K562 (cell line): ENCODE results near the gene DCUN1D2. TPM values are rescaled to one million over a fixed set of nuclear protein-coding genes. Genes with fewer than 3 reads are reported as not detected.

Experiments used
- E2F4 ChIP-seq: sonication (generic); formaldehyde crosslinking; IDR thresholded peaks from 2 replicates; pipeline ENCODE4 v1.8.0; 2022; ENCODE audit warnings: mild to moderate bottlenecking, low read depth, missing genetic modification reagents
- E2F5 ChIP-seq: sonication (generic); formaldehyde crosslinking; IDR thresholded peaks from 2 replicates; pipeline ENCODE4 v1.8.0; 2022; ENCODE audit warnings: mild to moderate bottlenecking, missing genetic modification reagents
- GATA2 ChIP-seq: sonication (generic); formaldehyde crosslinking; IDR thresholded peaks from 2 replicates; pipeline ENCODE4 v1.4.0; 2020; ENCODE audit warnings: mild to moderate bottlenecking, missing genetic modification reagents
- GTF3C2 ChIP-seq: IDR thresholded peaks from 3 replicates; pipeline ENCODE4 v1.6.1; 2011; ENCODE audit warnings: borderline replicate concordance, mild to moderate bottlenecking, moderate library complexity; ENCODE audit not compliant: insufficient read length; ENCODE audit errors: extremely low read depth
- KDM1A ChIP-seq, 2 experiments: fragments of 450-650 bp; IDR thresholded peaks; 2 replicates each; pipeline ENCODE4 v1.6.1; 2016; ENCODE audit warnings: mild to moderate bottlenecking in 2 of 2
- MAFF ChIP-seq: IDR thresholded peaks from 2 replicates; pipeline ENCODE4 v1.6.1; 2012; ENCODE audit warnings: low read length, improper control_type of control experiment
- NR2F6 ChIP-seq: fragments of 450-650 bp; formaldehyde crosslinking; IDR thresholded peaks from 2 replicates; pipeline ENCODE4 v1.4.0; 2020; ENCODE audit warnings: mild to moderate bottlenecking
- PHB2 ChIP-seq: fragments of 450-650 bp; IDR thresholded peaks from 2 replicates; pipeline ENCODE4 v1.6.1; 2017; ENCODE audit warnings: low read depth
- RHOXF2B ChIP-seq: fragments of 250-450 bp; sonication (Bioruptor Pico); conservative IDR thresholded peaks from 2 replicates; pipeline ENCODE4 v1.5.1; 2021
- SMAD4 ChIP-seq: fragments of 250-450 bp; sonication (Bioruptor Pico); conservative IDR thresholded peaks from 2 replicates; pipeline ENCODE4 v1.8.0; 2021; ENCODE audit warnings: inconsistent platforms, mild to moderate bottlenecking, moderate library complexity
- TSHZ1 ChIP-seq: fragments of 250-450 bp; sonication (Bioruptor Pico); IDR thresholded peaks from 2 replicates; pipeline ENCODE4 v1.4.0; 2020; ENCODE audit warnings: mild to moderate bottlenecking, moderate library complexity
- ZNF445 ChIP-seq: fragments of 250-450 bp; sonication (Bioruptor Pico); IDR thresholded peaks from 2 replicates; pipeline ENCODE4 v1.4.0; 2020; ENCODE audit warnings: low read depth, mild to moderate bottlenecking, moderate library complexity
- ZNF592 ChIP-seq: fragments of 450-650 bp; IDR thresholded peaks from 2 replicates; pipeline ENCODE4 v1.6.1; 2017; ENCODE audit warnings: antibody characterized with exemption, mild to moderate bottlenecking
- polyA plus RNA-seq, 8 experiments: library from polyadenylated mRNA; depleted of rRNA in 4 of 8; stranded (reverse) in 5 of 8; unstranded in 3 of 8; fragments of >200 nt; fragmentation: Nextera tagmentation in 2 of 8; fragmentation: Illumina TruSeq in 1 of 8; extraction: Ambion mirVana in 2 of 8; extraction: Trizol in 1 of 8; gene quantifications; 2 replicates each; pipeline versions ENCODE4 v1.2.1 to v1.2.3, GENCODE V29; 2011 to 2014; ENCODE audit warnings: inconsistent platforms in 1 of 8, missing spikeins in 1 of 8
- total RNA-seq, 7 experiments: library from RNA; depleted of rRNA in 6 of 7; stranded (reverse); fragments of >200 nt in 6 of 7; fragmentation: Illumina TruSeq in 2 of 7; extraction: Trizol in 2 of 7; gene quantifications; 2 replicates each; pipeline versions ENCODE4 v1.2.1 to v1.2.3, GENCODE V29; 2011 to 2021; ENCODE audit warnings: low replicate concordance in 1 of 7

Gene DCUN1D2
- total and polyA plus RNA-seq, 9 of the 15 experiments (the other 6 are each of a cell fraction or from before 2014, with no cell fraction given) = 2.1 to 16.8 (median 11.1) TPM

- no peak for TF ChIP-seq NR2F6 (CRISPR knock-in tag)
- no peak for TF ChIP-seq GTF3C2
- TF ChIP-seq SMAD4 (CRISPR knock-in tag) = peak; percentile 88
- no peak for TF ChIP-seq PHB2
- no peak for TF ChIP-seq TSHZ1 (CRISPR knock-in tag)
- TF ChIP-seq KDM1A (IDR thresholded peaks at IDR 0.05) = no peak
- TF ChIP-seq E2F4 (CRISPR knock-in tag) = no peak
- no peak for TF ChIP-seq MAFF
- no peak for TF ChIP-seq ZNF445 (CRISPR knock-in tag)
- TF ChIP-seq RHOXF2B = no peak
- no peak for TF ChIP-seq GATA2 (CRISPR knock-in tag)
- TF ChIP-seq ZNF592 = peak; percentile 74
- no peak for TF ChIP-seq E2F5 (CRISPR knock-in tag)
Observed at GRCh38 chr13:113490496-113491417, at the start of gene DCUN1D2 (continued).
